ENCODE data around the gene CLEC3B. TPM values are rescaled to one million over a fixed set of nuclear protein-coding genes. Genes with fewer than 3 reads are reported as not detected.

The CLEC3B gene
- total RNA-seq, 1 donor from 2014 or later = not detected

- H3K36me3 Mint-ChIP-seq (ENCODE audit: low read depth) = no peaks in the 10 kb centered on the region
These were observed 34.2 kb downstream of the CLEC3B start for GRCh38 chr3:45060165-45060892.

GRCh38 chr3:45062697-45063070, 36.6 kb downstream of the CLEC3B start:
- Mint-ChIP-seq H3K4me1 (peaks cover 12% of the 10 kb centered on the region), H3K4me3 (no peak overlapping the region), H3K27ac (ENCODE audit: unreplicated experiment) (no peak overlapping the region), H3K27me3 (ENCODE audit: low read depth) (no peaks in the 10 kb centered on the region), H3K9me3 (no peaks in the 10 kb centered on the region), H3K36me3 (ENCODE audit: low read depth) (no peaks in the 10 kb centered on the region)
- no peak for DNase-seq (ENCODE audit: low read depth, low spot score)
- TF ChIP-seq CTCF (conservative IDR thresholded peaks at IDR 0.05) = no peak

More at GRCh38 chr3:45060165-45060892, 34.2 kb downstream of the CLEC3B start:
- no peak for DNase-seq (ENCODE audit: low read depth, low spot score)
- no peak for TF ChIP-seq CTCF (conservative IDR thresholded peaks at IDR 0.05)
- Mint-ChIP-seq H3K4me3 (no peak overlapping the region), H3K9me3 (no peaks in the 10 kb centered on the region), H3K27ac (ENCODE audit: unreplicated experiment) (no peak overlapping the region), H3K27me3 (ENCODE audit: low read depth) (no peaks in the 10 kb centered on the region), H3K4me1 (peaks cover 17% of the 10 kb centered on the region)

GRCh38 chr3:45064512-45065372, 38.6 kb downstream of the CLEC3B start:
- Mint-ChIP-seq H3K27ac (ENCODE audit: unreplicated experiment) (no peak overlapping the region), H3K4me1 (peaks cover 16% of the 10 kb centered on the region), H3K36me3 (ENCODE audit: low read depth) (no peaks in the 10 kb centered on the region), H3K4me3 (no peak overlapping the region), H3K9me3 (no peaks in the 10 kb centered on the region), H3K27me3 (ENCODE audit: low read depth) (no peaks in the 10 kb centered on the region)
- TF ChIP-seq CTCF (conservative IDR thresholded peaks at IDR 0.05) = no peak
- DNase-seq (ENCODE audit: low read depth, low spot score) = no peak

- no peak overlapping the region for H3K4me3 Mint-ChIP-seq
- no peak for TF ChIP-seq CTCF (conservative IDR thresholded peaks at IDR 0.05)
- no peaks in the 10 kb centered on the region for H3K27me3 Mint-ChIP-seq (ENCODE audit: low read depth)
- DNase-seq (ENCODE audit: low read depth, low spot score) = no peak
- H3K4me1 Mint-ChIP-seq = peaks cover 10% of the 10 kb centered on the region
- H3K36me3 Mint-ChIP-seq (ENCODE audit: low read depth) = no peaks in the 10 kb centered on the region
- no peaks in the 10 kb centered on the region for H3K9me3 Mint-ChIP-seq
- no peak overlapping the region for H3K27ac Mint-ChIP-seq (ENCODE audit: unreplicated experiment)
These were observed 39.2 kb downstream of the CLEC3B start for GRCh38 chr3:45065373-45065720.

GRCh38 chr3:45066109-45066801, 40.2 kb downstream of the CLEC3B start:
- Mint-ChIP-seq H3K27ac (ENCODE audit: unreplicated experiment) (no peak overlapping the region), H3K27me3 (ENCODE audit: low read depth) (no peaks in the 10 kb centered on the region), H3K9me3 (no peaks in the 10 kb centered on the region), H3K36me3 (ENCODE audit: low read depth) (no peaks in the 10 kb centered on the region), H3K4me1 (peaks cover 5% of the 10 kb centered on the region), H3K4me3 (no peak overlapping the region)
- TF ChIP-seq CTCF (conservative IDR thresholded peaks at IDR 0.05) = no peak
- DNase-seq (ENCODE audit: low read depth, low spot score) = no peak

All from neural crest cell (in vitro differentiated cells).